Stimulated activated CD4-positive, alpha-beta T cell treated with anti-CD3 and anti-CD28 coated beads, Interleukin-12 subunit alpha, Interleukin-12 subunit beta, amount 100 ng/mL, for 24 hours (primary cell): ENCODE data around the gene CD44.

Experiments used
- DNase-seq, 2 experiments: peaks; one replicate each; pipeline ENCODE4 v3.0.0-alpha.2; 2020; ENCODE audit warnings: low read depth in 2 of 2

CD44 gene

DNA sequence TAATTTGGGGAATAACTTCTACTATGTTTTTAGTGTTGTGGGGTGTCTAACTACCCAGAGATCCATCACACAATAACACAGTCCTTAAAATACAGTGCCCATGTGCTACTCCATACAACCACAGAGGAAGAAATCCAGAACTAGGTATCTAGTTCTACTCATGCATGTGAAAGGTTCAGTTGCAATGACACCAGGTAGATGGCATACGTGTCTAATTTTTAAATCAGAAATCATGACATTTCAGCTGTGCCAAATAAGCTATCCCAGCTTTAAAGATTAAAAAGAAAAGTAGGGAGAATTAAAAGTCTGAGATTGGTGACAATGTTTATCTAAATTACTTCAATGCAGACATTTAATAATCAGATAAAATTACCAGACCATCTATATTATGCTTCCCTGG, 122.2 kb downstream of the CD44 start:
- DNase-seq = no peak

DNA sequence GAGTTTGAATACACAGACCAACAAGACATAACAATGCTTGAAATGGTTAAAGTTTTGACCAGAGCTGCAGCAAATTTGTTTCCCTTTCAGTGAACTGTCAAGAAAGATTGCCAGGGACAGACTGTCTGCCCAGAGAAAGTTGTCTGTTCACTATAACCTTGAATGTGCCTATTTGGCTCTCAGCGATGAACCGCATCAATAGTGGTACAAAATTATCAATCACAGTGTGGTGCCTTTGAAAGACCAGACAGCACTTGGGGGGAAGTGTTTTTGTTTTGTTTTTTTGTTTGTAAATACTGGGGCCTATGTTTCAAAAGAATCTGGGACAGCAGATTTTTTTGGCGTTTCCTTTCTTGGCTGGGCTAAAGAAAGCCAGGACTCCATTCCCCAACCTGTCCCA, 123.1 kb downstream of the CD44 start:
- no peak for DNase-seq

DNA sequence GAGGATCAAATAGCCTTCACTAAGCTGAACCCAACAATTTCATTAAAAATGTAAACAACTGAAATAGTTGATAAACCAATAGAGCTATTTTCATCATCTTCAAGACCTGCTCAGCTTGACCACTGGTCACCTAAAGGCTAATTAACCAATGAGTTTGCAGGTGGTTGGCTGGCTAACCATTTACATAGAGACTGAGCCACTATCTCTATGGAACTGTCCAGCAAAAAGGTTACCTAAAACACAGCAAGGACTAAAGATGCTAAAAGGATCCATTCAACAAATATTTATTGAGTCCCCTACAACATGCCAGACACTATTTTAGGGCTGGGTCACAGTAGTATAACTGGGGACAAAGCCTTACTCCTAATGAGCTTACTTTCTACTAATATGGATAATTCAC, 123.8 kb downstream of the CD44 start:
- no peak for DNase-seq

DNA sequence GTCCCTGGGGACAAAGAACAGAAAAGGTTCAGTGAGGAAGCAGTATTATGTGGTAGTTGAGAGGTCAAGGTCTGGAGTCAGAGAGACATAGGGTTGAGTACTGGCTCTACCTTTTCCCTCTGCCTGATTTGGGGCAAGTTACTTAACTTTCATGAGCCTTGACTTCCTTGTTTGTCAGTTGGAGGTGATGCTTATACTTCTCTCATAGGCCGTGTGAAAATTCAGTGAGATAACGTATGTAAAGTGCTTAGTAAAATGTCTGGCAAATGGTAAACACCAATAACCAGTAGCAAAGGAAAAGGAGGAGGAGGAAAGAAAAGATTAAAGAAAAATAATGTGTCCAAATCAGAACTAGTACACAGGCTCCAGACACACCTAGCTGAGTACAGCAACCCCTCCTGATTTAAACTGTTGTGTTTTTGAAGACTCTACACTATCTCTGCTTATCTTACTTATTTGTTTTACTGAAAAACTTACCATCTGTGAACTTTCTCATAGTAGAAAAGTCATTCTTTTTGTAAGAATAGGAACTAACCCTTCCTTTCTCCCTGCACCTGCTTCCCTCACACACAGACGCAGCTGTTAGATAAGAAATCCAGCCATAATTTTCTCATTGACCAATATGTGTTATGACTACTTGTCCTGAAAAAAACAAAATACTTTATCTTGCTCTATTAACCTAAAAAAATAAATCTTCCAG, 126.9 kb downstream of the CD44 start:
- no peak for DNase-seq

DNA sequence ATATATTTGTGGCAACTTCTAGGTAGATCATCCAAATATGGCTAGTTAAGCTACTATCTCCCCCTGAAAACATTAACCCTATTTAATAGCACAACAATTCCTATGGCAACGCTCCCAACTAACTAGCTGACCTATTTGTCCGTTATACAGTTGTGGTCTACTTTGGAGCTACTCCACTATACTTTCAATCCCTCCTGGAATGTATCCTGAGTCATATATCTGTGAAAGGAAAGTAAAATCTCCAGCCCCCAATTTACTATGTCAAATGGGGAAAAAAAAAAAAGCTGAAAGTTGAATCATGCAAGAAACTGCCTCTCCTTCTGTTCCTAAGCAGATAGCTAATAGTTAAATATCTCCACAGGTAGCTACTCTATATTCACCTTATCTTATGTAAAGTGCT, 128.5 kb downstream of the CD44 start:
- no peak for DNase-seq

DNA sequence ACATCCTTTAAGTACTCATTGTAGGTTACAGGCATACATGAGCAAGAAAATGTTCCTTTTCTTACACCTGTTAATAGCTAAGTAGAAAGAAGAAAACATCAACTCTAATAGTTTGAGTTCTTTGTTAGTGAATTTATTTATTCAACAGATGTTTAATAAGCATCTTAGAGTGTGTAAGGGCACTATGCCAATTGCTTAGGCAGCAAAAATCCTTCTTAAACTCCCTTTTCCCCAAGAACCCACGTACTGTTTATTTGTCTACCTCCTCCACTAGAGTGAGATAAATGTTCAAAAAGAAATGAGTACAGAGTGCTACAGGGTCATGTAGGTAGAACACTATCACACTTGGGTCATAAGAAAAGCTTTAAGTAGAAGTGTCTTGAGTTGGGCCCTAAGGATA, 131.4 kb downstream of the CD44 start:
- no peak for DNase-seq

DNA sequence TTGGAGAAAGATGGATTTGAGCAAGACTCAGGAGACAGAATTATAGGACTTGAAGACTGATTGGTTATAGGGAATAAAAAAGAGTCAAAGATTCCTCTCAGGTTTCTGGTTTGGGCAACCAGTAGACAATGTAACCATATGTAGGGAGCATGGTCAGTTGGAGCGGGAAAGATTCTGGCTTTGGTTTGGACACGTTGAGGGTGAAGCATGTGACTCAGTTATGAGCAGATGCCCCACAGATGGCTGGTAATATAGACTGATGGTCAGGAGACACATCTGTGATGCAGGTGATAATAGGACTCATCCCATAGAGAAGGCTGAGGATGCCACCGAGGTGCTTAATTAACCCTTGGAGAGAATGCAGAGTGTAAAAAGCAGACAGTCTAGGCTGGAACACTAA, 132.1 kb downstream of the CD44 start:
- no peak for DNase-seq

DNA sequence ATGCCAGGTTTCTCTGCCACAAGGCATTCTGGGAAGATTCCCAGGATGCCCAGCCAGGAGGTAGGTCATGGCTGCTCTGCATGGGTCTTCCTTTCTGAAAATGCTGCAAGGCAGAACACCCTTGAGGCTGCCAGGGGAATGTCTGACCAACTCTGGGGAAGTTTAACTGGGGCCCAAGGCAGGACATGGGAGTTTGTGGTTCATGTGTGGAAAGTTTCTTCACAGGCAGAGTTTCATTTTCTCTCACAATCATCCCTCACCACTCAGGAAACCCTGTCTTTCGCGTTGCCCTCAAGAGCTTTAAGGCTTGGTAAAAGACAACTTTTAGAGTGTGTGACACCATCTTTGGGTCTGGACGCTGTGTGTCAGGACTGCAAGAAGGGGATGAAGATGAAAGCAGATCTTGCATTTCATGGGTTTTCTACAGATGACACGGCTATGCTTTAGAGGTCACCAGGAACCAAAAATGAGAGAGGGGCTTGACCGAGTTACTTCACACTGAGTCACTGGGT, 133.5 kb downstream of the CD44 start:
- DNase-seq = peak; percentile 20 to 41

DNA sequence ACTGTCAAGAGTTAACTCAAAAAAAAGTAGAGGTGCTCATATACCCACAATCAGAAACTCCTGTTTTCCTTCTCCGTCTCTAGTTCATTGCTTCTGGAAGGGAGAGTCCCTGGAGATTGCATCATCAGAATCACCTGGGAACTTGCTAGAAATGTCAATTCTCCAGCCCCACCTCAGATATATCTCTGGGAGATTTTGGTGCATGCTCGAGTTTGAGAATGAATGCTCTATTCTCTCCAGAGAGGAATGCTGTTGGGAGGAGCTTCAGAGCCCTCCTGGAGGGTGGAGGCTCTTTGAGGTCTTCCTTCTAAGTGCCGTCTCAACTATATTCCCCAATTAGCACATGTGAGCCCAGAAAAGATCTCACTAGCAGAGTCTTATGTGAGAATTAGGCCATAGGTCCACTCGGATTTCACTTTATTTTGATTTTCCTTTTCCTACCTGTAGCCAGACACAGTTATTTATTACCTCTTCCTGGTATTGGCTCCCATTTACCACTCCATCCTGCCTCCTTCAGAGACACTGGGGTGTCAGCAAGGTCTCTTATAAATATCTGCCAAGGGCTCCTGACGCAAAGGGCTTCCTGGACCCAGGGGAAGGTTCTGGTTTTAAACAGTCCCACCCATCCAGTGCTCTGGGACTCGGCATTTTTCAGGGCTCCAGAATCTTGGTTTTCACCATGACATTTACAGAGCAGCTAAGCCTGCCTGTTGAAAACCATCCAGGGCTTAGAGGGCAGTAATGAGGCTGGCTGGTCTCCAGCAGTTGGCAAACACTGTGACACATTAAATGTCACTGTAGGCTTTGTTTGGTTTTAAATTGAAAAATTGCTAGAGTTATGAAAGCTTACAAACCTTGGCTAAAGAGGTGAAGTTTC, 136.2 kb downstream of the CD44 start:
- DNase-seq = no peak

DNA sequence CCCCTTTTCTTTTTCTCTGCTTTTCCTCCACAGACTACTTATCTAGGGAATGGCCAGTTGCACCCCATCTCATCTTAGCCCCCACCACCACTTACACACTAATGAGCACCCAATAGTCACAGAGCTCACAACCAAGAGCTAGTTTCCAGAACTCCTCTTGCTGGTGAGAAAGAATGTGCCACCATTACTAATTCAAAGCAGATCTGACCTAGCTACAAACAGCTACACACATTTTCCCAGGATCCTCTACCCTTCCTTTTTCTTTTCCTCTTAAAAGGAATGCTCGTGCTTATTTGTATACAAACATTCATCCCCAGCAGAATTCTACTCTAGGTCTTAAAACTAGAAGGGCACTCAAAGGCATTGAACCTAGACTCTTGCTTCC, 136.8 kb downstream of the CD44 start:
- DNase-seq = no peak

DNA sequence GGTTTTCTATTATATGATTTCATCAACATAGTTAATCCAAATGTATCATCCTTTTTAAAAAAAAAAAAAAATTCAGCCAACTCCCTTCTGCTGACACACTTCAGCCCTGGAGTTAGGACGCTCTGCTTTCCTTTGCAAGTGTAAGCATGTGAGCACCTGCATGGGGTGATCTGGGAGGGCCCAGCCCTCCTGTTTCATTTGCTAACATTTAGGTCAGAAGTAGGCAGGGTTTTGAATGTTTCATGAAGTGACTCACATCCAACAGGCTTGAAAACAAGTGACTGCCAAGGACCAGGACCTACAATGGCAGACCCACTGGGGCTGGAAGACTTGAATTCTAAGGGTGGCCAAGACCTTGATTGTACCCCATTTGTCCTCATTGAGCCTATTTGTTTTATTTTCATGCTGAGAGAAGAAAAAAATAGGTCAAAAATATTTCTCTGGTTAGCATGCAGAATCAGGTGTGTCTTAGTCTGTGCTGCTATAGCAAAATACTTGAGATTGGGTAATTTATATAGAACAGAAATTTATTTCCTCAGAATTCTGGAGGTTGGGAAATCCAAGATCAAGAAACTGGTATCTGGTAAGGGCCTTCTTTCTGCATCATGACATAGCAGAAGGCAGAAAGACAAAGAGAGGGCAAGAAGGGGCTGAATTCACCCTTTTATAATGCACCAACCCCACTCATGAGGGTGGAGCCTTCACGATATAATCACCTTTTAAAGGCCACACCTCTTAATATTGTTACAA, 137.6 kb downstream of the CD44 start:
- DNase-seq = no peak

DNA sequence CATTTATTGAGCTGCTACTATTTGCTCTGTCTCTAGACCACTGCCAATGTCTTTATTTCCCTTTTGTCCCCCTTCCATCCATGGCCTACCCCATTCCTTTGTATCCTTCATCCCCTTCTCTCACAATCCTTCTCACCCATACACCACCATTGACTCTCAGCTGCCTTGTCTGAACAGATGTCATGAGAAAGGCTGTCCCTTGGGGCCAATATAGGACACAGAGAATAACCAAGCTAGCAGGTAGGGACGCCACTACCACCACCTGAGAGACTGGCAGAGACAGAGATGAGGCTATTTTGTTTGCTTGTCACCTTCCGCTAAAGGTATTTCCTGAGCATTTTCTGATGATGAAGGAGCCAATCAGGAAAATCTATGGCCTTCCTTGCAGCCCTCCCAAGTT, 138.9 kb downstream of the CD44 start:
- DNase-seq = no peak

DNA sequence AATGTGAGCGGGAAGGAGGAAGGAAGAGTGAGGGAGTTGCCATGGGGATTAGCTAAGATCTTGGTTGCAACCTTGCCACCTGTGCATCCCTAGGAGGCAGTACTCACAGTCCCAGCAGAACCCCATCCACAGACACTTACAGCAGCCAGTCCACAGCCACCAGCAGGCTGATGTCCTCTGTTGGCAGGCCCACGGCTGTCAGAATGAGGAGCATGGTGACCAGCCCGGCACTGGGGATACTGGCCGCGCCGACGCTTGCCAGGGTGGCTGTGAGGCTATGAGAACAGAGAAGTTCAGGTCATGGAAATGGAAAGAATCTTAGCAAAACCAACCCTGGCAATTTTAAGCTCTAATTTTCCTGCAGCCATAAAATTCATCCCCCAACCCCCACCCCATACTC, 141.8 kb downstream of the CD44 start:
- DNase-seq = no peak

DNA sequence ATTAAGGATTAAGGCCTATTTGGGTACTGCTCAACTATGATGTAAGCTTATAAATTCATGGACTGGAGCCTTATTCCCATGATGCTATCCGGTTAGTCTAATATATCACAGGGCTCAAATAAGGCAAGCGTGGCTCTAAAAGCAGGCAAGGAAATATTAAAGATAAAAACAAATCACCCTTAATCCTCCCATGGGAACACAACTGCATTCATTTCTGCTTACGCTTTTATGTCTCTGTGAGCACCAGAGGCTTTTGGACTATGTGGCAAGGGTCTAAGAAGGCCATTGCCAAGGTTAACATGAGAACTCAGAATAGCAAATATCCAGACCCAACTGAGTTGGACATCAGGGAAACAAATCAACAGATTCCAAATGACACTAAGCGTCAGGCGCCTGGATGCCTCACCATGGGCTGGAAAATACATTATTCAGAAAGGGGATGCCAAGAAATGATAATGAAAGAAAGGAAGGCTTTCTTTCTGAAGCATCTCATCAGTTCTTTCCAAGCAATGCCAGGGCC, 142.3 kb downstream of the CD44 start:
- DNase-seq = no peak
